Keratinocyte (primary cell): ENCODE data around the gene PTPRD. TPM values are rescaled to one million over a fixed set of nuclear protein-coding genes. Genes with fewer than 3 reads are reported as not detected.

Experiments
- DNase-seq: peaks from one replicate; pipeline ENCODE4 v3.0.0-alpha.2; 2011; ENCODE audit warnings: low read depth, missing footprints, low spot score
- FAIRE-seq: peaks from 2 replicates; lab custom pipeline; 2011; peaks lifted over from hg19 to GRCh38; lab: Jason Lieb, UNC
- H2AFZ ChIP-seq: 2 replicates; pipeline ENCODE4 v1.6.0; 2012; ENCODE audit warnings: low read length, control low read depth, inconsistent platforms; ENCODE audit not compliant: control insufficient read depth
- H3K27ac ChIP-seq: 2 replicates; pipeline ENCODE4 v1.5.1; 2011; ENCODE audit warnings: low read length; ENCODE audit not compliant: control insufficient read depth, insufficient read depth
- H3K27me3 ChIP-seq: 3 replicates; pipeline ENCODE4 v1.6.0; 2011; ENCODE audit warnings: low read length; ENCODE audit not compliant: control insufficient read depth, insufficient read depth; ENCODE audit errors: extremely low read depth
- H3K36me3 ChIP-seq, 2 experiments: 2 replicates in 1 of 2; 3 replicates in 1 of 2; pipeline ENCODE4 v1.5.1; 2011; ENCODE audit warnings: low read length in 2 of 2, mild to moderate bottlenecking in 1 of 2; ENCODE audit not compliant: control insufficient read depth in 2 of 2, insufficient read depth in 2 of 2; ENCODE audit errors: extremely low read depth in 1 of 2
- H3K4me1 ChIP-seq: 3 replicates; pipeline ENCODE4 v1.5.1; 2011; ENCODE audit warnings: low read length; ENCODE audit not compliant: control insufficient read depth, insufficient read depth; ENCODE audit errors: extremely low read depth
- H3K4me2 ChIP-seq: 3 replicates; pipeline ENCODE4 v1.6.0; 2011; ENCODE audit warnings: low read depth, low read length; ENCODE audit not compliant: control insufficient read depth, insufficient read depth; ENCODE audit errors: extremely low read depth
- H3K4me3 ChIP-seq, 3 experiments: fragments of 200-600 bp in 1 of 3; sonication (generic) in 1 of 3; 2 replicates in 2 of 3; 3 replicates in 1 of 3; pipeline ENCODE4 v1.5.1; 2011 to 2016; ENCODE audit warnings: low read length in 3 of 3, mild to moderate bottlenecking in 3 of 3, control low read depth in 2 of 3, inconsistent platforms in 1 of 3, low read depth in 1 of 3, mixed read lengths in 1 of 3, mixed run types in 1 of 3, moderate library complexity in 1 of 3; ENCODE audit not compliant: control insufficient read depth in 2 of 3, insufficient read depth in 2 of 3; ENCODE audit errors: extremely low read depth in 1 of 3
- H3K79me2 ChIP-seq: 2 replicates; pipeline ENCODE4 v1.6.0; 2012; ENCODE audit warnings: low read length; ENCODE audit not compliant: control insufficient read depth, insufficient read depth
- H3K9ac ChIP-seq: 3 replicates; pipeline ENCODE4 v1.6.0; 2011; ENCODE audit warnings: low read length; ENCODE audit not compliant: control insufficient read depth, insufficient read depth; ENCODE audit errors: extremely low read depth
- H3K9me1 ChIP-seq: 3 replicates; pipeline ENCODE4 v1.6.0; 2011; ENCODE audit warnings: low read length; ENCODE audit not compliant: control insufficient read depth, insufficient read depth; ENCODE audit errors: extremely low read depth
- H3K9me3 ChIP-seq: 2 replicates; pipeline ENCODE4 v1.5.1; 2012; ENCODE audit warnings: low read depth, low read length; ENCODE audit not compliant: control insufficient read depth
- H4K20me1 ChIP-seq: 3 replicates; pipeline ENCODE4 v1.6.0; 2011; ENCODE audit warnings: low read length; ENCODE audit not compliant: control insufficient read depth, insufficient read depth; ENCODE audit errors: extremely low read depth
- EZH2 ChIP-seq: IDR thresholded peaks from one replicate; pipeline ENCODE4 v1.6.1; 2012; ENCODE audit warnings: inconsistent platforms, mild to moderate bottlenecking, low read length, moderate library complexity
- dilution Hi-C: fragments of 300-500 bp; cut with MboI; formaldehyde crosslinking; loops from one replicate; pipeline ENCODE4 v1.7.0; 2020; ENCODE audit warnings: low sequenced_read_pairs; ENCODE audit not compliant: extremely low pct_ligation_motif_present
- polyA plus RNA-seq, 5 experiments: library from polyadenylated mRNA; depleted of rRNA in 3 of 5; stranded (reverse) in 3 of 5; stranded (forward) in 1 of 5; unstranded in 1 of 5; fragments of >200 nt; gene quantifications; 1 replicate in 1 of 5; 2 replicates in 3 of 5; 3 replicates in 1 of 5; pipeline versions ENCODE4 v1.2.1 to v1.2.3, GENCODE V29; 2011 to 2012; ENCODE audit warnings: missing spikeins in 2 of 5, low read depth in 1 of 5, low replicate concordance in 1 of 5
- TF ChIP-seq, protein P1 (sequence below), 3 experiments: IDR thresholded peaks in 1 of 3; conservative IDR thresholded peaks in 1 of 3; optimal IDR thresholded peaks in 1 of 3; 2 replicates in 2 of 3; 3 replicates in 1 of 3; pipeline versions ENCODE3 to v1.5.1; 2011; ENCODE audit warnings: low read length in 3 of 3, mild to moderate bottlenecking in 3 of 3, moderate library complexity in 2 of 3, control low read depth in 1 of 3, inconsistent platforms in 1 of 3; ENCODE audit not compliant: insufficient read depth in 2 of 3; ENCODE audit errors: extremely low read depth in 1 of 3

Gene PTPRD
- polyA plus RNA-seq, 1 donor (not counting 4 experiments of a cell fraction or from before 2014, with no cell fraction given): 0.10 TPM

DNA sequence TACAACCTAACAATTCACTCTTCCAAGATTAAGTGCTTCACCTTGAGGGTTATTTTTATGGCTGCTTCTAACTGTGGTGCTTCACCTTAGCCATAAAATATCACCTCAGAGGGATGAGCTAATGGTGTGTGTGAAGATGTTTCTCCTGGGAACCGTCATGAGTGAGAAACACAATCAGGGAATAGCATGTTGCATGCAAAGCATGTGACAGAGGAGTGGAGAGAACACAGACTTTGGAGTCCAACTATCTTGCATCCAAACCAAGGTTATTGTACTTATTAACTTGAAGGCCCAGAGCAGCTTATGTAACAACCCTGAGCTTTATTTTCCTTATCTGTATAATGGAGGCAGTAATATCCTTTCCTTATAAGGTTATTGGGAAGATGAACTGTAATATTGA lies 1724.2 kb downstream of the PTPRD start:
- Histone ChIP-seq H3K9ac (no peak overlapping the region), H3K9me1 (no peaks in the 10 kb centered on the region), H4K20me1 (no peaks in the 10 kb centered on the region), H3K4me2 (no peak overlapping the region), H3K27me3 (no peaks in the 10 kb centered on the region), H3K79me2 (no peaks in the 10 kb centered on the region), H3K4me3 (no peak overlapping the region), H3K4me1 (no peaks in the 10 kb centered on the region), H3K36me3 (no peaks in the 10 kb centered on the region), H3K9me3 (no peaks in the 10 kb centered on the region), H2AFZ (no peak overlapping the region), H3K27ac (no peak overlapping the region)
- TF ChIP-seq EZH2: no peak
- TF ChIP-seq, protein P1, sequence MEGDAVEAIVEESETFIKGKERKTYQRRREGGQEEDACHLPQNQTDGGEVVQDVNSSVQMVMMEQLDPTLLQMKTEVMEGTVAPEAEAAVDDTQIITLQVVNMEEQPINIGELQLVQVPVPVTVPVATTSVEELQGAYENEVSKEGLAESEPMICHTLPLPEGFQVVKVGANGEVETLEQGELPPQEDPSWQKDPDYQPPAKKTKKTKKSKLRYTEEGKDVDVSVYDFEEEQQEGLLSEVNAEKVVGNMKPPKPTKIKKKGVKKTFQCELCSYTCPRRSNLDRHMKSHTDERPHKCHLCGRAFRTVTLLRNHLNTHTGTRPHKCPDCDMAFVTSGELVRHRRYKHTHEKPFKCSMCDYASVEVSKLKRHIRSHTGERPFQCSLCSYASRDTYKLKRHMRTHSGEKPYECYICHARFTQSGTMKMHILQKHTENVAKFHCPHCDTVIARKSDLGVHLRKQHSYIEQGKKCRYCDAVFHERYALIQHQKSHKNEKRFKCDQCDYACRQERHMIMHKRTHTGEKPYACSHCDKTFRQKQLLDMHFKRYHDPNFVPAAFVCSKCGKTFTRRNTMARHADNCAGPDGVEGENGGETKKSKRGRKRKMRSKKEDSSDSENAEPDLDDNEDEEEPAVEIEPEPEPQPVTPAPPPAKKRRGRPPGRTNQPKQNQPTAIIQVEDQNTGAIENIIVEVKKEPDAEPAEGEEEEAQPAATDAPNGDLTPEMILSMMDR (optimal IDR thresholded peaks at IDR 0.05 in 1 of 3, IDR thresholded peaks at IDR 0.05 in 1 of 3, conservative IDR thresholded peaks at IDR 0.05 in 1 of 3; ENCODE audit: extremely low read depth in 1 of 3, insufficient read depth in 2 of 3, low read length in 3 of 3): no peak
- dilution Hi-C loops: no loop called here
- DNase-seq (no peak), FAIRE-seq (no peak)

DNA sequence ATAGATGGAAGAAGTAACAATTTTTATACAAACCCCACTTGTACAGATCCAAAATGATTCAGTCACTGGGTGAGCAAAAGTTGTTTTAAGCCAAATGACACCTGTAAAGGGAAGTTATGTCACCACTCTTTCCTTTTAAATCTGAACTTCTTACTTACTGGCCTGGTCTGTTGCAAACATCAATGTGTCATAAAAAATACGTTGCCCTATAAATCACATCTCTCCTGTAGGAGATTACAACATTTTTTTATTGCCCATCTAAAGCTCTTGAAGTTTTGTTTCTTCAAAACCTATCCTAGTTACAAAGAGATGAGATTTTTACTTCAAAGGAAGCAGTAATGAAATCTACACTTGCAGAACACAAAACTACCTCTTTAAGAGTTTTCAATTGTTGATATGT lies 1725.4 kb downstream of the PTPRD start:
- Histone ChIP-seq H3K27ac (no peak overlapping the region), H3K4me1 (no peaks in the 10 kb centered on the region), H4K20me1 (no peaks in the 10 kb centered on the region), H3K9me1 (no peaks in the 10 kb centered on the region), H3K27me3 (no peaks in the 10 kb centered on the region), H3K9me3 (no peaks in the 10 kb centered on the region), H3K4me3 (no peak overlapping the region), H3K9ac (no peak overlapping the region), H2AFZ (no peak overlapping the region), H3K36me3 (no peaks in the 10 kb centered on the region), H3K4me2 (no peak overlapping the region), H3K79me2 (no peaks in the 10 kb centered on the region)
- DNase-seq: no peak
- dilution Hi-C loops: no loop called here
- FAIRE-seq: no peak
- TF ChIP-seq, protein P1 (optimal IDR thresholded peaks at IDR 0.05 in 1 of 3, IDR thresholded peaks at IDR 0.05 in 1 of 3, conservative IDR thresholded peaks at IDR 0.05 in 1 of 3; ENCODE audit: extremely low read depth in 1 of 3, insufficient read depth in 2 of 3, low read length in 3 of 3): no peak
- TF ChIP-seq EZH2: no peak
